ENCODE measurements around the gene CROCC.
"Not testable (repeated sequence)": the region's sequence is repeated elsewhere in the genome, so short reads cannot be mapped to it uniquely, and the experiment has no call there.

- TF ChIP-seq POLR2A, CTCF, EP300 (IDR thresholded peaks at IDR 0.05): not testable (repeated sequence)
These were observed 42.4 kb downstream of the CROCC start for GRCh38 chr1:16964169-16964568.
